NCI-H2227 (cell line): ENCODE data around the gene PSMB2.
A peak's percentile ranks its signal among the peaks of the same experiment; 100 is the strongest.

ENCODE experiments used
- DNase-seq: peaks from one replicate; lab custom pipeline; 2025; ENCODE audit not compliant: unreplicated experiment; lab: John Stamatoyannopoulos, UW

The PSMB2 gene

DNA sequence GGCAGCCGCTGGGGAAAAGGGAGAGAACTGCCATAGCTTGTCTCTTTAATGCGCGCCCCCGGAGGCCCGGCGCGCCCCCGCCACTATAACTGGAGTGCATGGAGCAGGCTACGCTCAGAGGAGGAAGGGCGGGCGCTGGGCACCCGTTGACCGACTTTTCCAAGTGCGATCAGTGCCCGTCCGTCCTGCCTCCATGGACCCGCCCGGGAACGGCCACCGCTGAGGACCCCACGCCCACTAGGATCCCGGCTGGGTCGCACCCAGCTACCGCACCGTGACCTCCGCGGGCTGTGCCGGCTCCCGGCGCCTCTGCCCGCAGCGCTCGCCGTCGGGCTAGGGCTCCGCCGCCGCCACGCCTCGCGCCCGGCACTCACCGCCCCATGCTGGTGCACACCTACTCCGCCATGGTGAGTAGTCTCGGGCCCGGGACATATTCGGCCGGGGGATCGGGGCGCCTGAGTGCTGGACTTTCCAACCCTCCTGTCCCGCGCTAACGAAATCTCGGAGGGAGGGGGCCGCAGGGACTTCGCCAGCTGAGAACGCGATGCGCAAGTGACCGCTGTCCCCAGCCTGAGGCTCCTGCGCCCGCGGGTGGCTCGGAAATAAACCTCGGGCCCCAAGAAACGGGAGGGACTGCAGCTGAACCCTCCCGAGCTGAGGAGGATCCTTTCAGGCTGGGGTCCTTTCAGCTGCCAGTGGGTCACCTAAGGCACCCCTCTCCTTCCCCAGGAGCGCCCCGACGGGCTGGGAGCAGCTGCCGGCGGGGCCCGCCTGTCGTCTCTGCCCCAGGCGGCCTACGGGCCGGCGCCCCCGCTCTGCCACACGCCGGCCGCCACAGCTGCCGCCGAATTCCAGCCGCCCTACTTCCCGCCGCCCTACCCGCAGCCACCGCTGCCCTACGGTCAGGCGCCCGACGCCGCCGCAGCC, 67.9 kb downstream of the PSMB2 start, which contains the start of gene TFAP2E:
Gene TFAP2E, plus strand, starts transcription at position 117 of the 927 bp plus-strand sequence. Its CDS starts 264 bp downstream, at position 381.
- peak; percentile 80 for DNase-seq

DNA sequence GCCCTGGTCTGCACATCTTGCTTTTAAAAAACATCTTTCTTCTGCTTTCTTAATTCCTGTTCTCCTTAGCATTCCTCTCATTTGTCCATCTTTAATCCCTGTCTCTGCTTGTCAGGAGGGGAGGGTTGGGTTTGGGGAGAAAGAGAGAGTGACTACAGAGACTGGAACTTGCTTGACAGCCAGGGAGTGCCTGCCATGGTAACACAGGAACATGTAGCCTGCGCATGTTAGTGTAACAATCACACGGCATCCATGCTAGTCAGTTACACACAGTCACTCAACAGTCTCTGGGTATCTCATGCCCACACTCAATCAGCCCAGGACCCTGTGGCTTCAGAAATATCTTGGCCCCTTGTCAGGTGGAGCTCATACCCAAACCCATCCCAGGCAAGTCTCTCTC, 69.0 kb downstream of the PSMB2 start:
- DNase-seq, result no peak

DNA sequence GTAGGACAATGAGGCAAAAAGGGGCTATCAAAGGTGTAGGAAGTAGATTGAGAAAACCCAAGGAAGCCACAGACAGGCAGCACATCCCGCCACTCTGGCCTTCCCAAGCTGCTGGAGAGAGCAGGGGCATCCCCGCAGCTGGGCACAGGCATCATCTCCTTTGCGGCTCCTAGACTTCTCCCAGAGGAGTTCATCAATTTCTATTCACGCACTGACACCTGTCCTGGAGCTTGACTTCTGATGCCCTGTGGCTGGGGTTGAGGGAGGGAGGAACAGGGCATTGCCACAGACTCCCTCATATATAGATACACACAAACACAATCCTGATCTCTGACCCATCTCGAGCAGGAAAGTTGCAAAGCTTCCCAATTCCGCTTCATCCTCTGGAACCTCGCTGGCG, 70.1 kb downstream of the PSMB2 start:
- DNase-seq, result no peak

DNA sequence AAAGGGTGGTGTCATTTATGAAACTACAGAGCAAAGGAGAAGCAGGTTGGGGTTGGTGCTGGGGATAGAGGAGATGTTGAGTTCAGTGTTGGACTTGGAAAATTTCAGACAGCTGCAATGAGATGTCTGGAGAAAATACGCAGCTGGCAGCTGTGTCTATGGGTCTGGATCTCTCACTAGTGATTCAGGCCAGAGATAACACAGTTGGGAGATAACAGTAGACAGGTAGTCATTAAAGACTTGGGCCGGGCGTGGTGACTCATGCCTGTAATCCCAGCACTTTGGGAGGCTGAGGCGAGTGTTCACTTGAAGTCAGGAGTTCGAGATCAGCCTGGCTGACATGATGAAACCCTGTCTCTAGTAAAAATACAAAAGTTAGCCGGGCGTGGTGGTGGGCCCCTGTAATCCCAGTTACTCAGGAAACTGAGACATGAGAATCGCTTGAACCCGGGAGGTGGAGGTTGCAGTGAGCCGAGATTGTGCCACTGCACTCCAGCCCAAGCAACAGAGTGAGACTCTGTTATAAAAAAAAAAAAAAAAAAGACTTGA, 70.7 kb downstream of the PSMB2 start:
- no peak for DNase-seq

DNA sequence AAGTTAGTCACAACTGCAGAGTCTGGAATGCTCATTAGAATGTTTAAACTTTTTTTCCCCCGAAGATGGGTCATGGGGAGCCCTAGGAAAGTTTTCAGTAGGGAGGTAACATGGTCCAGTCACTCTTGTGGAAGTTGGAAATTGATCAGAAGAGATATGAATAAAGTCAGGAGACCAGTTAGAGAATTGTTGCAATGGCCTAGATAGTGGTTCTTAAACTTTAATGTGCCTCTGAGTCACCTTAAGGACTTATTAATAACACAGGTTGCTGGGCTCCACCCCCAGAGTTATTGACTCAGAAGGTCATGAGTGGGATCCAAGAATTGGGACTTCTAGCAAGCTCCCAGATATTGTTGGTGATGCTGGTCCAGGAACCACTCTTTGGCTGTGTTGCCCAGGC, 71.4 kb downstream of the PSMB2 start:
- DNase-seq, result no peak

GRCh38 chr1:35568975-35569395, 72.3 kb downstream of the PSMB2 start:
- peak; percentile 79 for DNase-seq

GRCh38 chr1:35567947-35568558, 73.3 kb downstream of the PSMB2 start:
- no peak for DNase-seq

GRCh38 chr1:35565742-35566133, 75.6 kb downstream of the PSMB2 start:
- DNase-seq, result no peak

DNA sequence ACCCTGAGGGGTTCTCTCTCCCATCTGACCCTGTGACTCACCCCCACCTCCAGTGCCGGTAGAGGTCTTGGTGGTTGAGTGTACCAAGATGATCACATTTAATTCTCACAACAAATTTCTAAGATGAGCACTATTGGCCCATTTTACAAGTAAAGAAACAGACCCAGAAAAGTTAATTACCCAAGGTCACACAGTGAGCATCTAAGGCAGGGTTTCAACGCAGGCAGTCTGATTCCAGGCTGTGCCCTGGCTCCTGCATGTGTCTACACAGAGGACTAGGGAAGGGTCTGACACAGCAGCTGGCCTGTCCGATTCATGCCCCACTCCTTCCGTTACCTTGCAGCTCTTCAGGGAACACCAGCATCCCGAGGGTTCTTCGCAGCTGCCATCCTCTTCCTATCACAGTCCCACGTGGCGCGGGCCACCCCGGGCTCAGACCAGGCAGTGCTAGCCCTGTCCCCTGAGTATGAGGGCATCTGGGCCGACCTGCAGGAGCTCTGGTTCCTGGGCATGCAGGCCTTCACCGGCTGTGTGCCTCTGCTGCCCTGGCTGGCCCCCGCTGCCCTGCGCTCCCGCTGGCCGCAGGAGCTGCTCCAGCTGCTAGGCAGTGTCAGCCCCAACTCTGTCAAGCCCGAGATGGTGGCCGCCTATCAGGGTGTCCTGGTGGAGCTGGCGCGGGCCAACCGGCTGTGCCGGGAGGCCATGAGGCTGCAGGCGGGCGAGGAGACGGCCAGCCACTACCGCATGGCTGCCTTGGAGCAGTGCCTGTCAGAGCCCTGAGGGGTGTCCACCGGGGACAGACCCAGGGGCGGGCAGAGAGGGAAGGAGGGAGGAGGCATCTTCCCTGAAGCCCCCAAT, 76.2 kb downstream of the PSMB2 start:
- DNase-seq, result no peak

DNA sequence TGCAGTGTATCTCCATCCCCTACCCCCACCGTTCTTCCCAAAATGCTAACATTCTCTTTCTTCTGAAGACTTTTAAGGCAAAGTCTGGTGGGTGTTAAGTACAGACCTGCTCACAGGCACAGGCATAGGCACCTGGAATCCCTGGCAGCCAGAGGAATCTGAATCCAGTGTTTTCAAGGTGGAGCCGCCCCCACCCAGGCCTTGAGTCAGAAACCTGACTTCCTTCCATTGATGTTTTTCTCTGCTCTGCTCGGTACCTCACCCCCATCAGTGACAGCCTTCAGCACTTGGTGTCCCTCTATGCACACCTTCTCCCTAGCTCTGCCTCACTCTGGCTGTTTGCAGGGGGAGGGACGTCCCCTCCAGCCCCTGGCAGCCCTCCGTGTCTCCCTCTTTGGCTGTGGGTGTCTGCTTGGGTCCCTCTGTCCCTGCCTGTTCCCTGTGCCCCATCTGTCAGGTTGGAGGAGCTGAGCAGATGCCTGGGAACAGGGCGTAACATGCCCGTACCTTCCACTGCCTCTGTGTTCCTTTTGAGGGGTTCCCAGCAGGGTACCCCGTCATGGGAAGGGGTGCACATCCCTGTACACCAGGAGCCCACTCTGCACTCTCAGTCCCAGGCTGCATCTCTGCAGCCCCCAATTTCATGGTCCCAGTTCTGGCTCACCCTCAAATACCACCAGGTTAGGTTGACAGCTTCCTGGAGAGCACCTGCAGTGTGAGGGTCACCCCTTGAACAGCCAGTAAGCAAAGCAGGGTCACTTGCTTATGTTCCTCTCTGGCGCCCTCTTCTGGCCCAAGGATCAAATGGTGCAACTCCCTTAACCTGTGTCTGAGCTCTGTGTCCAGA, 77.1 kb downstream of the PSMB2 start:
- peak; percentile 76 for DNase-seq

- no peak for DNase-seq
Measured at GRCh38 chr1:35563166-35563565, 78.2 kb downstream of the PSMB2 start.

DNA sequence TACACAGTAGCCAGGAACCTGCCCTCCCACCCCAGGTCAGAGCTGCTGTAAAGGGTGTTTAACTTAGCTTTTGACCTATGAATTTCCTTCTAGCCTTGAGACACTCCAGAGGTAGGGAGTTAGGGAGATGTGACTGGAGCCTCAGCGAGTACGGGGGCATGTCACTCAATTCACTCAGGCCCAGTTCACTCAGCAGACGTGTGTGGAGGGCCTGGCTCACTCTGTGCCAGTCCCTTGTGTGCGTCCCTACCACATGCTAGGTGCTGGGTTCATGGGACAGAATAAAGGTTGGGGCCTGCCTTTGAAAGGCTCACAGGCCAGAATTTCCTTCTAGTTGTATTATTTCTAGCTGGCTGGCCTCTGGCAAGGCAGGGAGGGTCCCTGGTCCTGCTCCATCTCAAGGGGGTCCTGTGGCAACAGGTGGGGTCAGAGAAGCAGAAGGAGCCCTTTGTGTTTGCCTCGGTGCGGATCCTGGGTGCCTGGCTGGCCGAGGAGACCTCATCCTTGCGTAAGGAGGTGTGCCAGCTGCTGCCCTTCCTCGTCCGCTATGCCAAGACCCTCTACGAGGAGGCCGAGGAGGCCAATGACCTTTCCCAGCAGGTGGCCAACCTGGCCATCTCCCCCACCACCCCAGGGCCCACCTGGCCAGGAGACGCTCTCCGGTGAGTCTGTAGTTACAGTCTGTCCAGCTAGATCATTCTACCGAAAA, 79.2 kb downstream of the PSMB2 start:
- DNase-seq, result no peak

GRCh38 chr1:35561297-35561971, 79.9 kb downstream of the PSMB2 start:
- no peak for DNase-seq

GRCh38 chr1:35560256-35561225, 80.8 kb downstream of the PSMB2 start:
- no peak for DNase-seq

- DNase-seq, result peak; percentile 62
Measured at GRCh38 chr1:35559317-35559944, 81.9 kb downstream of the PSMB2 start.

GRCh38 chr1:35558374-35559316, 82.7 kb downstream of the PSMB2 start:
- DNase-seq, result peak; percentile 67
